Endothelial cell of umbilical vein (primary cell): ENCODE data around the gene APBB3. TPM values are rescaled to one million over a fixed set of nuclear protein-coding genes. Genes with fewer than 3 reads are reported as not detected.

Experiments
- BruUV-seq: library from RNA; stranded (reverse); fragments of 400-500 nt; replicated peaks from 2 replicates; lab custom pipeline; 2021; lab: Mats Ljungman, UMichigan
- CTCF ChIA-PET: fragments of 300-600, 350-600 bp; sonication (Branson Sonifier 250); formaldehyde crosslinking; loops from one replicate; lab custom pipeline; 2021; ENCODE audit warnings: antibody characterized with exemption, inconsistent platforms; lab: Charles Lee
- POLR2A ChIA-PET: fragments of 300-600, 350-600 bp; sonication (Branson Sonifier 250); formaldehyde crosslinking; loops from one replicate; lab custom pipeline; 2021; ENCODE audit warnings: antibody characterized with exemption, inconsistent platforms; lab: Charles Lee
- DNase-seq: peaks from one replicate; pipeline ENCODE4 v3.0.0-alpha.2; 2011; ENCODE audit warnings: low read depth, low spot score
- FAIRE-seq: peaks from 2 replicates; lab custom pipeline; 2011; peaks lifted over from hg19 to GRCh38; lab: Jason Lieb, UNC
- H2AFZ ChIP-seq: 2 replicates; pipeline ENCODE4 v1.6.0; 2012; ENCODE audit warnings: low read depth, low read length, control low read depth, inconsistent platforms
- H3K27ac ChIP-seq: 2 replicates; pipeline ENCODE4 v1.5.1; 2011; ENCODE audit warnings: low read depth, mild to moderate bottlenecking, control low read depth, low read length, moderate library complexity; ENCODE audit not compliant: insufficient read depth
- H3K27me3 ChIP-seq, 2 experiments: 2 replicates each; pipeline versions ENCODE4 v1.6.0 to v1.6.1; 2011; ENCODE audit warnings: low read length in 2 of 2, mixed read lengths in 1 of 2; ENCODE audit not compliant: control insufficient read depth in 2 of 2, insufficient read depth in 2 of 2
- H3K36me3 ChIP-seq, 2 experiments: 2 replicates in 1 of 2; 3 replicates in 1 of 2; pipeline ENCODE4 v1.5.1; 2011; ENCODE audit warnings: low read length in 2 of 2, mild to moderate bottlenecking in 1 of 2, moderate library complexity in 1 of 2; ENCODE audit not compliant: control insufficient read depth in 2 of 2, insufficient read depth in 2 of 2; ENCODE audit errors: extremely low read depth in 1 of 2
- H3K4me1 ChIP-seq: 3 replicates; pipeline ENCODE4 v1.5.1; 2011; ENCODE audit warnings: mild to moderate bottlenecking, low read length; ENCODE audit not compliant: control insufficient read depth, insufficient read depth; ENCODE audit errors: extremely low read depth
- H3K4me2 ChIP-seq: 2 replicates; pipeline ENCODE4 v1.6.1; 2011; ENCODE audit warnings: low read length, control low read depth, mixed read lengths; ENCODE audit not compliant: insufficient read depth
- H3K4me3 ChIP-seq, 3 experiments: fragments of 200-600 bp in 1 of 3; sonication (generic), shearing (Covaris generic) in 1 of 3; replicated peaks in 1 of 3; 2 replicates each; pipeline ENCODE4 v1.5.1; 2011 to 2016; ENCODE audit warnings: control low read depth in 3 of 3, low read length in 3 of 3, mild to moderate bottlenecking in 2 of 3, inconsistent platforms in 1 of 3, low read depth in 1 of 3, moderate library complexity in 1 of 3; ENCODE audit not compliant: insufficient read depth in 1 of 3
- H3K79me2 ChIP-seq: 2 replicates; pipeline ENCODE4 v1.6.0; 2012; ENCODE audit warnings: low read length, inconsistent platforms; ENCODE audit not compliant: control insufficient read depth, insufficient read depth
- H3K9ac ChIP-seq: replicated peaks from 2 replicates; pipeline ENCODE3; 2011; ENCODE audit warnings: low read length, control low read depth; ENCODE audit not compliant: insufficient read depth; ENCODE audit errors: extremely low read depth
- H3K9me1 ChIP-seq: replicated peaks from 3 replicates; pipeline ENCODE4 v1.6.0; 2011; ENCODE audit warnings: mild to moderate bottlenecking, low read length; ENCODE audit not compliant: control insufficient read depth, insufficient read depth; ENCODE audit errors: extremely low read depth
- H3K9me3 ChIP-seq: replicated peaks from 2 replicates; pipeline ENCODE4 v1.5.1; 2012; ENCODE audit warnings: low read length, inconsistent platforms; ENCODE audit not compliant: control insufficient read depth, insufficient read depth
- H4K20me1 ChIP-seq: replicated peaks from 2 replicates; pipeline ENCODE3; 2011; ENCODE audit warnings: mild to moderate bottlenecking, low read length; ENCODE audit not compliant: control insufficient read depth, insufficient read depth; ENCODE audit errors: extremely low read depth
- CTCF ChIP-seq, 2 donors: IDR thresholded peaks; 1 replicate in 1 of 2; 2 replicates in 1 of 2; pipeline ENCODE4 v1.5.1; 2011; ENCODE audit warnings: low read length in 2 of 2, mild to moderate bottlenecking in 2 of 2, moderate library complexity in 2 of 2, control low read depth in 1 of 2, inconsistent platforms in 1 of 2, low read depth in 1 of 2; ENCODE audit not compliant: insufficient read depth in 1 of 2; ENCODE audit errors: extremely low read depth in 1 of 2
- EZH2 ChIP-seq: IDR thresholded peaks from 2 replicates; pipeline ENCODE4 v1.6.1; 2012; ENCODE audit warnings: borderline replicate concordance, low read depth, mild to moderate bottlenecking, moderate library complexity, low read length, inconsistent platforms; ENCODE audit not compliant: severe bottlenecking
- FOS ChIP-seq: IDR thresholded peaks from 2 replicates; pipeline ENCODE4 v1.6.1; 2011; ENCODE audit warnings: mild to moderate bottlenecking, low read length, moderate library complexity, borderline replicate concordance; ENCODE audit not compliant: insufficient read depth
- GATA2 ChIP-seq: IDR thresholded peaks from 2 replicates; pipeline ENCODE4 v1.7.0; 2011; ENCODE audit warnings: low read depth, mild to moderate bottlenecking, moderate library complexity, mixed read lengths, low read length; ENCODE audit not compliant: insufficient read length, insufficient read depth
- JUN ChIP-seq: IDR thresholded peaks from 2 replicates; pipeline ENCODE4 v1.6.1; 2011; ENCODE audit warnings: borderline replicate concordance, low read depth; ENCODE audit not compliant: insufficient read length, insufficient read depth
- MAX ChIP-seq: IDR thresholded peaks from 2 replicates; pipeline ENCODE4 v1.6.1; 2011; ENCODE audit not compliant: insufficient read depth, insufficient read length
- MYC ChIP-seq: IDR thresholded peaks from one replicate; pipeline ENCODE4 v1.6.1; 2011; ENCODE audit warnings: mild to moderate bottlenecking, low read depth, low read length
- POLR2A ChIP-seq: IDR thresholded peaks from 2 replicates; pipeline ENCODE4 v1.6.1; 2012; ENCODE audit warnings: low read depth, mild to moderate bottlenecking, control low read depth, low read length
- POLR2AphosphoS5 ChIP-seq: IDR thresholded peaks from 2 replicates; pipeline ENCODE4 v1.6.1; 2012; ENCODE audit warnings: low read depth, mild to moderate bottlenecking, control low read depth, low read length, moderate library complexity; ENCODE audit not compliant: insufficient read depth
- dilution Hi-C: fragments of 300-500 bp; cut with MboI; formaldehyde crosslinking; loops from one replicate; pipeline ENCODE4 v1.15.0; 2019; ENCODE audit warnings: low sequenced_read_pairs; ENCODE audit not compliant: extremely low pct_ligation_motif_present
- intact Hi-C: fragments of 100-400 bp; cut with micrococcal nuclease; formaldehyde crosslinking; loops from one replicate; pipeline ENCODE4 v1.10.0; 2022
- polyA plus RNA-seq, 4 experiments: library from polyadenylated mRNA; depleted of rRNA in 3 of 4; stranded (reverse) in 3 of 4; unstranded in 1 of 4; fragments of >200 nt; gene quantifications; 2 replicates each; pipeline versions ENCODE4 v1.2.1 to v1.2.3, GENCODE V29; 2011 to 2012; ENCODE audit warnings: missing spikeins in 1 of 4
- total RNA-seq: library from RNA; stranded (reverse); gene quantifications from 2 replicates; pipeline ENCODE4 v1.2.3, GENCODE V29; 2021

Gene APBB3
- total and polyA plus RNA-seq, 2 donors (not counting 3 experiments of a cell fraction or from before 2014, with no cell fraction given): 12.1 to 22.8 TPM

- ChIA-PET CTCF (interaction anchor here (0.6 to 3.9 kb wide), 5 partner anchors 12 to 192 kb away, joined by 3 to 50 read pairs (median 4); partner anchors contain the start of gene CD14), POLR2A (interaction anchor here (0.6 to 2.3 kb wide), 3 partner anchors 8 to 147 kb away, joined by 3 to 7 read pairs (median 5); partner anchors contain the start of gene SRA1)
- Histone ChIP-seq H3K36me3 (peaks cover 10 to 11% of the 10 kb centered on the region in 2 experiments), H3K27ac (no peak overlapping the region), H3K9me1 (no peaks in the 10 kb centered on the region), H3K4me2 (no peak overlapping the region), H3K27me3 (no peaks in the 10 kb centered on the region), H4K20me1 (no peaks in the 10 kb centered on the region), H3K9ac (no peak overlapping the region), H3K79me2 (peaks cover 15% of the 10 kb centered on the region), H2AFZ (no peak overlapping the region), H3K9me3 (no peaks in the 10 kb centered on the region), H3K4me3 (no peak overlapping the region), H3K4me1 (peaks cover 24% of the 10 kb centered on the region)
- peak; percentile 47 for DNase-seq
- intact Hi-C loops: no loop called here
- TSS peak; percentile 22 for BruUV-seq
- peak; percentile 78 for FAIRE-seq
- dilution Hi-C loops: no loop called here
- TF ChIP-seq GATA2 (no peak), POLR2A (peak; percentile 13)
These were observed 14.9 kb downstream of the APBB3 start for GRCh38 chr5:140549237-140550144.

- Histone ChIP-seq H2AFZ (no peak overlapping the region), H3K9ac (no peak overlapping the region), H3K9me3 (no peaks in the 10 kb centered on the region), H4K20me1 (no peaks in the 10 kb centered on the region), H3K27ac (no peak overlapping the region), H3K4me2 (no peak overlapping the region), H3K4me3 (no peak overlapping the region), H3K36me3 (peaks cover 10 to 11% of the 10 kb centered on the region in 2 experiments), H3K27me3 (no peaks in the 10 kb centered on the region), H3K9me1 (no peaks in the 10 kb centered on the region), H3K4me1 (peaks cover 24% of the 10 kb centered on the region), H3K79me2 (peaks cover 9% of the 10 kb centered on the region)
- intact Hi-C loops: no loop called here
- dilution Hi-C loops: no loop called here
- DNase-seq (no peak), FAIRE-seq (no peak)
- no peak for TF ChIP-seq CTCF (IDR thresholded peaks at IDR 0.05; ENCODE audit: extremely low read depth in 1 of 2, insufficient read depth in 1 of 2, low read depth in 1 of 2, low read length in 2 of 2)
- TF ChIP-seq FOS: no peak
- TF ChIP-seq MYC: no peak
- no peak for TF ChIP-seq POLR2A
- TF ChIP-seq EZH2: no peak
- TF ChIP-seq MAX: no peak
- TF ChIP-seq JUN: no peak
- no peak for TF ChIP-seq POLR2AphosphoS5
- TF ChIP-seq GATA2: no peak
- no TSS peak for BruUV-seq
- POLR2A ChIA-PET: interaction anchor here (0.6 to 2.6 kb wide), 3 partner anchors 9 to 99 kb away, joined by 3 to 14 read pairs (median 7); partner anchors contain the start of genes IK, NDUFA2 and SRA1
- CTCF ChIA-PET: interaction anchor here (1.7 to 3.9 kb wide), 5 partner anchors 9 to 176 kb away, joined by 4 to 50 read pairs (median 11); partner anchors contain the start of genes CD14, SRA1 and TMCO6
These were observed 15.6 kb downstream of the APBB3 start for GRCh38 chr5:140548791-140549190.
